ENCODE data around the gene ISL2.

Gene ISL2

DNA sequence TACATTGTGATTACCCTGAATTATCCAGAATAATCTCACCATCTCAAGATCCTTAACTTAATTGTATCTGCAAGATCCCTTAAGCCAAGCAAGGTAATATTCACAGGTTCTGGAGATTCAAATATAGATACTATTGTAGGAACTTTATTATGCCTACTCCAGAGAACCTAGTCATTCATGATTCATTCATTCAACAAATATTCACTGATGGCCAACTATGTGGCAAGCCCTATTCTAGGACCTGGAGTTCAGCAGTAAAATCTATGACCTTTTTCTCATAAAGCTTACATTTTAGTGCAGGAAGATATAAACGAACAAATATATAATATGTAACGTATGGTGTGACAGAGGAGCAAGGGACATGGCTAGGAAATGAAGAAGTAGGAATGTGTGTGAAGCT is 49.6 kb downstream of the ISL2 start:
- H3K4me1 ChIP-seq (ENCODE audit: control insufficient read depth, low read depth, low read length) = no peaks in the 10 kb centered on the region
- H3K9ac ChIP-seq (ENCODE audit: low read length) = no peak overlapping the region
- no peaks in the 10 kb centered on the region for H3K36me3 ChIP-seq (ENCODE audit: control insufficient read depth, low read depth, low read length)

DNA sequence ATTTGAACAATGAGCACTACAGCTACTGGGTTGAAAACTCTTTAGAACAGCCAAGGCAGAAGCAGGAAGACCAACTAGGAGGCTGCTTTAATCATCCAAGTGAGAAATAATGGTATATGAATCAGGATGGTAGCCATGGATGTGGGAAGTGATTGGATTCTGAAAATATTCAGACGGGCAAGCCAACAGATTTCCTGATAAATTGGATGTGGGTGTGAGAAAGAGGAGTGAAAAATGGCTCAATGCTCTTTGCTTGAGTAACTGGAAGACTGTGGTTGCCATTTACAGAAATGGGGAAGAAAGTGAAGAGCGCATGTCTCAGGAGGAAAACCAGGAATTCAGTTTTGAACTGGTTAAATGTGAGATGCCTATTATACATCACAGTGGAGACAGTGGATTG is 50.4 kb downstream of the ISL2 start:
- Histone ChIP-seq H3K4me1 (ENCODE audit: control insufficient read depth, low read depth, low read length) (no peaks in the 10 kb centered on the region), H3K27ac (ENCODE audit: low read length) (no peak overlapping the region), H3K9me3 (ENCODE audit: control insufficient read depth, low read depth, low read length) (no peaks in the 10 kb centered on the region), H3K27me3 (ENCODE audit: control insufficient read depth, insufficient read depth, low read length) (no peaks in the 10 kb centered on the region), H3K4me3 (ENCODE audit: low read length) (no peak overlapping the region), H3K9ac (ENCODE audit: low read length) (no peak overlapping the region), H3K36me3 (ENCODE audit: control insufficient read depth, low read depth, low read length) (no peaks in the 10 kb centered on the region)

More for the DNA sequence above, 49.6 kb downstream of the ISL2 start:
- H3K27ac ChIP-seq (ENCODE audit: low read length) = no peak overlapping the region
- H3K9me3 ChIP-seq (ENCODE audit: control insufficient read depth, low read depth, low read length) = no peaks in the 10 kb centered on the region
- H3K4me3 ChIP-seq (ENCODE audit: low read length) = no peak overlapping the region
- H3K27me3 ChIP-seq (ENCODE audit: control insufficient read depth, insufficient read depth, low read length) = no peaks in the 10 kb centered on the region

DNA sequence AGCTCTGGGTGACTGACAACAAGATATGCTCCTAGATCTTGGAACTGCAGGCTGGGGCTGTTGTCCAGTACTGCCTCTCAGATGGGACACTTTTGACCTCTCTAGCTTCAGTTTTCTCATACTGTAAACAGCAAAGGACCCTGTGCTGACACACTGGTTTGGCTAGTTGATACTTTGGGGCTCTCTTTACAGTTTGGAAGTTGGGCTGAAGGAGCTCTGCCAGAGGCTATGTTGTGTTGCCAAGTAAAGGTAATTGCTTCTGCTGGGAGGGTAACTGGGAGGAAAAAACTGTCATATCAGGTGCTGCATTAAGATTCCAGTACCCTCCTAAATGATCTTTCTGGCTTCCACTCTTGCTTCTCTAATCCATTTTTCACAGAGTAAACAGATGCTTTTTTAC is 54.0 kb downstream of the ISL2 start:
- Histone ChIP-seq H3K4me3 (ENCODE audit: low read length) (no peak overlapping the region), H3K36me3 (ENCODE audit: control insufficient read depth, low read depth, low read length) (no peaks in the 10 kb centered on the region), H3K9ac (ENCODE audit: low read length) (no peak overlapping the region), H3K27me3 (ENCODE audit: control insufficient read depth, insufficient read depth, low read length) (no peaks in the 10 kb centered on the region), H3K27ac (ENCODE audit: low read length) (no peak overlapping the region), H3K9me3 (ENCODE audit: control insufficient read depth, low read depth, low read length) (no peaks in the 10 kb centered on the region), H3K4me1 (ENCODE audit: control insufficient read depth, low read depth, low read length) (no peaks in the 10 kb centered on the region)

DNA sequence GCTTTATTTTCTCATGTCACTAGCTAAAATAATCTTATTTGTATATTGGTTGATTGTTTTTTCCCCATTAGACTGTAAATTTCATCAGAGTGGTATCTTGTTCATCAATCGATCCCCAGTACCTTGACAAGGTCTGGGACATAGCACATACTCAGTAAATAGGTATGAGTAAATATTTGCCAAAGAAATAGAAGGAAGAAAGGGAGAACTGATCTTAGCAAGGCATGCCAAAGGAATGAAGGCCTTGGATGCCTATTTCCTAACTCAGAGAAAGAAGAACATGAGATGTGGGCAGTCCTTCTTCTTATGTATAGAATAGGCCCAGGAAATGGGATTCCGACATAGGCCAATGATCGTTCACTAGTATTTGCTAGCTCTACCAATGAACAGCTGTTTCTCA is 54.7 kb downstream of the ISL2 start:
- no peak overlapping the region for H3K27ac ChIP-seq (ENCODE audit: low read length)
- H3K9me3 ChIP-seq (ENCODE audit: control insufficient read depth, low read depth, low read length) = no peaks in the 10 kb centered on the region
- H3K4me3 ChIP-seq (ENCODE audit: low read length) = no peak overlapping the region
- H3K4me1 ChIP-seq (ENCODE audit: control insufficient read depth, low read depth, low read length) = no peaks in the 10 kb centered on the region
- H3K9ac ChIP-seq (ENCODE audit: low read length) = no peak overlapping the region
- H3K36me3 ChIP-seq (ENCODE audit: control insufficient read depth, low read depth, low read length) = no peaks in the 10 kb centered on the region
- H3K27me3 ChIP-seq (ENCODE audit: control insufficient read depth, insufficient read depth, low read length) = no peaks in the 10 kb centered on the region

GRCh38 chr15:76391847-76392246 is 55.3 kb downstream of the ISL2 start:
- H3K9me3 ChIP-seq (ENCODE audit: control insufficient read depth, low read depth, low read length) = no peaks in the 10 kb centered on the region
- H3K4me1 ChIP-seq (ENCODE audit: control insufficient read depth, low read depth, low read length) = no peaks in the 10 kb centered on the region
- no peak overlapping the region for H3K27ac ChIP-seq (ENCODE audit: low read length)
- no peaks in the 10 kb centered on the region for H3K27me3 ChIP-seq (ENCODE audit: control insufficient read depth, insufficient read depth, low read length)
- no peak overlapping the region for H3K9ac ChIP-seq (ENCODE audit: low read length)
- H3K36me3 ChIP-seq (ENCODE audit: control insufficient read depth, low read depth, low read length) = no peaks in the 10 kb centered on the region
- no peak overlapping the region for H3K4me3 ChIP-seq (ENCODE audit: low read length)
